ENCODE results near the gene PSMD1.

DNA sequence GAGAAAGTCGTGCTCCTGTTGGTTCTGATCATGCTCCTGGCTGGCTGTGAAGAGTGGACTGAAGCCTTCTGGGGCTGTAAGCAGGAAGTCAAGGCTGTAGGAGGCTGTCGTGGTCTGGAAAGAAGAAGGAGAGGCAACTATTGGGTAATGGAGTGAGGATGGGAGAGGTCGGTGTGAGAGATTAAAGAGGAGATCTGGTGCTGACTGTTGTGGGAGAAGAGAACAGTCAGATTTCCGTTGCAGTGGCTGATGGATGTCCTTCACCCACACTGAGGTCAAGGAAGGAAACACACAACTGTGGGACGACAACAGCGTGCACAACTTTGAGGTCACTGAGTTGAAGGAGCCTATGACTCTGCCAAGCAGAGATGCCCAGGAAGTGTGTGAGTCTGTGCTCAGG is 2.8 kb upstream of the PSMD1 start:
- TF ChIP-seq, protein P1, sequence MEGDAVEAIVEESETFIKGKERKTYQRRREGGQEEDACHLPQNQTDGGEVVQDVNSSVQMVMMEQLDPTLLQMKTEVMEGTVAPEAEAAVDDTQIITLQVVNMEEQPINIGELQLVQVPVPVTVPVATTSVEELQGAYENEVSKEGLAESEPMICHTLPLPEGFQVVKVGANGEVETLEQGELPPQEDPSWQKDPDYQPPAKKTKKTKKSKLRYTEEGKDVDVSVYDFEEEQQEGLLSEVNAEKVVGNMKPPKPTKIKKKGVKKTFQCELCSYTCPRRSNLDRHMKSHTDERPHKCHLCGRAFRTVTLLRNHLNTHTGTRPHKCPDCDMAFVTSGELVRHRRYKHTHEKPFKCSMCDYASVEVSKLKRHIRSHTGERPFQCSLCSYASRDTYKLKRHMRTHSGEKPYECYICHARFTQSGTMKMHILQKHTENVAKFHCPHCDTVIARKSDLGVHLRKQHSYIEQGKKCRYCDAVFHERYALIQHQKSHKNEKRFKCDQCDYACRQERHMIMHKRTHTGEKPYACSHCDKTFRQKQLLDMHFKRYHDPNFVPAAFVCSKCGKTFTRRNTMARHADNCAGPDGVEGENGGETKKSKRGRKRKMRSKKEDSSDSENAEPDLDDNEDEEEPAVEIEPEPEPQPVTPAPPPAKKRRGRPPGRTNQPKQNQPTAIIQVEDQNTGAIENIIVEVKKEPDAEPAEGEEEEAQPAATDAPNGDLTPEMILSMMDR (IDR thresholded peaks at IDR 0.05; ENCODE audit: extremely low read depth in 1 of 2, insufficient read depth in 1 of 2, low read depth in 1 of 2, low read length in 2 of 2), result no peak
- no peak for TF ChIP-seq POLR2A (IDR thresholded peaks at IDR 0.05; ENCODE audit: low read depth, low read length)
